Left renal pelvis (tissue), 4 donors: ENCODE data around the gene EAF1. TPM values are rescaled to one million over a fixed set of nuclear protein-coding genes. Genes with fewer than 3 reads are reported as not detected.
"Not testable (repeated sequence)": the region's sequence is repeated elsewhere in the genome, so short reads cannot be mapped to it uniquely, and the experiment has no call there.

Experiments
- DNase-seq, 4 donors: peaks; one replicate each; pipeline ENCODE4 v3.0.0-alpha.2; 2013; ENCODE audit warnings: low read depth in 4 of 4, low spot score in 3 of 4
- polyA plus RNA-seq, 4 donors: library from polyadenylated mRNA; unstranded; fragments of 120-200 nt; gene quantifications; one replicate each; pipeline ENCODE4 v1.2.1, GENCODE V29; 2013; ENCODE audit not compliant: insufficient read length in 4 of 4

EAF1 gene
- polyA plus RNA-seq, 4 donors = 10.8 to 21.1 (median 18.2) TPM

DNA sequence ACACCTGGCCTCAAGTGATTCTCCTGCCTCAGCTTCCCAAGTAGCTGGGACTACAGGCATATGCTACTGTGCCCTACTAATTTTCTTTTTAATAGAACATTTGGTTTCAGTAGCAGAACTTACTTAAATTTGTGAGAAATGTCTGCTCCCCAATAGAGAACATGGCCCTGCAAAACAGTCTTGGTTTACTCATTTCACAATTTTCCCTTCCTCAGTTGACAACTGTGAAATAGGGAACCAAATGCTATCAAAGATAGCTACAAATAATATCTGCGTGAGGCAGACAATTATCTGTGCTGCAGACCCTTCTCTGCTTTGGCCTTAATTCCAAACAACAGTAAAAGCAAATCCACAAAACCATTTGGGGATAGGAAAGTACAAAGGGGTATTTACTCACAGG is 22.6 kb upstream of the EAF1 start:
- no peak for DNase-seq

DNA sequence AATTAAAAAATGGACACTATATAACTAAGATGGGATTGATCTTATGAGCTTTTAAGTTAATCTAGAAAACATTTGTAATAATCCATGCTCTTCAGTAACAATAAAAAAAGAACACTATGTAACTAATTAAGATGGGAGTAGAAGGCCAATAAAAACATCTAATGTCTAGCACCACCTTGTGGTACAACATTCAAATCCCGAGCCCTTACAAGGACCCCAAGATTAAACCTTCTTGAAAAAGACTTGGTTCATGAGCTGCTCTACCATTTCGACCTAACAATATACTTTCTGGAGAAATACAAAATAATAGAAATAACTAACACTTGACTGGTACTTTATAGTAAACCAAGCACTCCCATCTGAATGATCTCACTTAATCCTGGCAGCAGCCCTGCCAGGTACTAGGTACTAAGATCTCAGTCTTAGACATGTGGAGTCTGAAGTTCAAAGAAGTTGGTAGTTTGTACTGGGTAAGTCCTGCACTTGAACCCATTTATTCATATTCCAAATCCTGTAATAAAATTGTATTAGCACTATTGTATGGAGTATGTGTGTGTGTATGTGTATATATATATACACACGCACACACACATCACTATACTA is 21.8 kb upstream of the EAF1 start:
- DNase-seq = peak in 1 of 4 donors; percentile 24

DNA sequence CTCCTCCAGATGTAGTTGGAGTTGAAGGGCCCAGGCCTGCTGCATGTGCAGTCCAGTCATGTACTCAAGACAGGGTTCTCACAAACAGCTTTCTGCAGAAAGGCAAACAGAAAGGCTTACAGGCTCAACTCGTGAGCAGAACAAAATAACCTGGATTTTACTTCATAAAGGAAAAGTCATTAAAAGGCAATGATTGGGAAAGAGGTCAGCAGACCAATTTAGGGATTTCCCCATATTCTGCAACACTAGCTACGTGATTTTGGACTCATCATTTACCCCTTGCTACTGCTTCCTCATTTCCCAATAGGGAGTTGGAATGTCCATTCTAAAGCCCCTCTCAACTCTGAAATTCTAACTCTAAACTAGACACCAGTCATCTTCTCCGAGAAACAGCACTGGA is 18.2 kb upstream of the EAF1 start:
- DNase-seq = no peak

DNA sequence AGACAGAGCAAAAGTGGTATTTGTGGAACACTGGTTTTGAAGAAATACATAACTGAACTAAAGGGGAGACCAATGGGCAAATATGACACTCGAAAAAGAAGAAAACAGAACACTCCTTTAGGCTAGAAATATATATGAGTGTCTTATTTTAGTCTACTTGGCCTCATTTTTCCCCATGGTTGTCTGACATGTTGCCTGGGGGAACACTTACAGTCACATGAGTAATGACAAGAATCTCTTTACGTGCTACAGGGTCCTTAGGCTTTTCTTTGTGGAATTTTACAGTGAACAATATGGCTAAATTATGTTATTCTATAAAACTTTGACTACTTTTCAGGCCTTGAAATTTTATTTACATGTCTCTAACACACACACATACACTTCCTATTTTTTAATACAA is 17.6 kb upstream of the EAF1 start:
- DNase-seq = no peak

DNA sequence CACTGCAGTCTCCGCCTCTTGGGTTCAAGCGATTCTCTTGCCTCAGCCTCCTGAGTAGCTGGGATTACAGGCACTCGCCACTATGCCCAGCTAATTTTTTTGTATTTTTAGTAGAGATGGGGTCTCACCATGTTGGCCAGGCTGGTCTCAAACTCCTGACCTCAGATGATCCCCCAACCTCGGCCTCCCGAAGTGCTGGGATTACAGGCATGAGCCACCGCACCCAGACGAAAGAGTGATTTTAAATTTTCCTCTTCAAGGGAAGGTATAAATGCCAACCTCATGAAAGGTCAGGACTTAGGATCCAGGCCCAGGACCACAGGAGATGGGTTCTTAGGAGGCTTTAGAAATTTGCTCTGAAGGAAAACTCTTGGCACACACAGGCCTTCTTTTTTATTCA is 16.4 kb upstream of the EAF1 start:
- not testable (repeated sequence) for DNase-seq

DNA sequence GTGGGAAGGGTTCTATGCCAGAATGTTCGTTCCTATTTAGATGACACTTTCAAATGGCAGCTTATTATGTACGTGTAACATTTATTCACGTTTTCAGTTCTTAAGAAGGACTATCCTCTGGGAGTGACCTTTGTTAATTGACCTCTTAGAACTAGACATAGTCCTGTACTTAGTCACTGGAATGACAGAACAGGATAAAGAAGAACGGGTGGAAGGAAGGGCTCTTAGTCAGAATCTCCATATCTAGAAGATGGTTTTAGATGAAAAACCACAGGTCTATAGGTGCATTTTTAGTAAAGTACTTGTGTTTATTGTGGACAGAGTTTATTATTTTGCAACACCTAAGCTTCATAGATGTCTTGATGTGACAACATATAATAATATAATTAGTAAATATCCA is 6.5 kb upstream of the EAF1 start:
- DNase-seq = no peak

DNA sequence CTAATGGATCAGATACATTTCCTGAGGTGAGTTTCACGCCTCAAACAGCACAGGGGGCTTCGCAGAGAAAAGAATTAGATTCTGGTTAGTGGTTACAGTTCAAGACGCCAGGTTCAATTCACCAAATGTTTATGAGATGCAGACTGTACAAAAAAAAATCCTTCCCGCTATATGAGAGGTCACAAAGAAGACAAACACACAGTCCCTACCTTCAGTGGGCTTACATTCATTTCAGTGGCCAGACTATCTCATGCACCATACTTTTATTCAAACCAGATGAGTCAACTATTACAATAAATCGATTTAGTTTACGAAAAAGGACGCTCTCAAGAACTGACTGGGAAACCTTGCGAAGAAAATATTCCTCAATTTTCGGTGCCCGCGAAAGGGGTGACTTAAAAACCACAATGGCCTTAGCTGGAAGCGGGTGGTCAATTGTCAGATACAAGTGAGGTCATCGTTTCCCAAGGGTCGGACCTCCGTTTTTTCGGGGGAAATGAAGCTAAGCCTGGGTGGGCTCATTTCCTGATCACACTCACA is 749 bp upstream of the EAF1 start:
- no peak for DNase-seq

DNA sequence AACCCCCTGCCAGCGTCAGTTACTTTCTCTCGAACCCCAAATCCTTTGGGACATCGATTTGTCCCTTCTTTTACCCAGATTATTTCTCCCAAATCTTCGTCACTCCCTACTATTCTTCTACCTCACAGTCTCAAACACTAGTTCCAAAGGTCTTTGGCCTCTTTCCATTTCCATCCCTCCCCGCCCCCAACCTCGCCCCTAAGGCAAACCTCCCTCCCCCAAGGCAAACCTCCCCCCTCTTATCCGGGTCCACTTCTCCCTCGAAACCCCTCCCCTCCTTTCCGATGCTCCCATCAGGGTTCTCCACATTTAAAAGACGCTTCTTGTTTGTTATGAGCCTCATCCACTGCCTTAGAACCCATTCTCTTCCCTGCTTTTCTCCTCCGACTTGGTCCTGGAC is 583 bp downstream of the EAF1 start:
- DNase-seq = no peak

DNA sequence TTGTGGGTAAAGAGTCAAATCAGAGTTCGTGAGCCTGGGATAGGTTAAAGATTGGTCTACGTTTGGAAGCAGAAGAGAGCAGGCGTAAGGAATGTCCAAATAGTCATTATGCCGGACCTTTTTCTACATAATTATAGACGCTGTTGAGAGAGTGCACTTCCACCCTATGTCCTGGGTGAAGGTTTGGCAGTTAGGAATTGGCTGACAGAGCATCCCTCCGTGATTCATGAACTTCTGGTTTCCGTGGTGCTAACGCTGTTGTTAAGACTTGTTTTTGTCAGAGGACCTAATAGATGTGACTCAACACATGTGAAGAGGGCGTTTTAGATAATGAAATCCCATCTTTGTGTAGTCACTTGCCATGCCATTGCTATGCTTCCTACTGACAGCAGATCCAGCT is 1.1 kb downstream of the EAF1 start:
- no peak for DNase-seq

DNA sequence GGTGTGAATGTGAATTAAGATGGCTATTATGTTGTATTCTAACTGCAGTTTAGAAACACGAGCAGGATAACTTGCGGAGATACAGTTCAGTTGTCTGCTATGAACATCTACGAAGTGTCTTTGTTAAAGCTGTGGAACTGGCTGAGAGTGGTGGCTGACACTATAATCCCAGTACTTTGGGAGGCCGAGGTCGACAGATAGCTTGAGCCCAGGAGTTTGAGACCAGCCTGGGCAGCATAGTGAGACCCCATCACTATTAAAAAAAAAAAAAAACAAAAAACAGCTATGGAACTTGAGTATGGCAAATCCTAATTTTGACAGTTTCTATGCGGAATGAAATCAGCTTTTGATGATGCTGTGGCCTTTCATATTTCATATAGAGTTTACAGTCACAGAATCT is 1.7 kb downstream of the EAF1 start:
- no peak for DNase-seq

DNA sequence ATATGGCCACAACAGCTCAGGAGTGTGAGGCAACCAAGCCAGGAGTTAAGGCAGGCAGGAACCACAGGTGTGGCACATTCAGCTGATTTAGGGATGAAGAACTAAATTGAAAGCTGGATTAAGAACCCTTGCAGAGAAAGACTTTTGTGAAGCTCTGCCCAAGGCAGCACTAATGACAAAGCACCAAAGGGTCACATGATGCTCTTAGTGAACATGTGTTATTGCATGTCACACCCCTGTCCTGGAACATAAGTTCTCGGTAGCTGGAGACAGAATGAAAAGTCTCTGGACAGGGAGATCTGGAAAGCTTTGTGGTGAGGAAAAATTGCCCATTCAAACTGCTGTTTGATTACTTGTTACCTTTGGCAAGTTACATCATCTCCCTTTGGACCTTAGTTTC is 3.2 kb downstream of the EAF1 start:
- no peak for DNase-seq

DNA sequence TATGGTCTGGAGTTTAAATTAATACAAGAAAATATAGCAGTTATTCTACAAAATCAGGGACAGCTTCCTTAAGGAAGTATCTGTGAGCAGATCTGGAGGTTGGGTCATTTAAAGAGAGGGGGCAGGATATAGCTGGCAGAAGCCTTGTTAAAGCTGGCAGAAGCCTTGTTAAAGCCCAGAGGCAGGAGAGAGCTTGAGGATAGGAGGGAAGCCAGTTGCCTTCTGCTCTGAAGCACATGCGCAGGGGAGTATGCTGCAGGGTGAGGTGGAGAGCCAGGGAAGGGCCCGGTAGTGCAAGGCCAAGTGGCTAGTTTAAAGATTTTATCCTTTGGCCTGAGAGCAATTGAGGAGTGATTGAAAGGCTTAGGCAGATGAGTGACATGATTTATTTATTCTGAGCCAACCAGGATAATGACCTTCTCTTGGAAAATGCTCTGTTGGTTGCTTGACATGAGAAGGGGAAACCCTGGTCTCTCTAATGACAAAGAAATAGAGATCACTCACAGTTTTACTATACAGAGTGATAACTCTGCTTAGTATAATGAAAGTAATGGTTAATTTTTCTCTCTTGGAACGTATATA is 3.9 kb downstream of the EAF1 start:
- DNase-seq = no peak

DNA sequence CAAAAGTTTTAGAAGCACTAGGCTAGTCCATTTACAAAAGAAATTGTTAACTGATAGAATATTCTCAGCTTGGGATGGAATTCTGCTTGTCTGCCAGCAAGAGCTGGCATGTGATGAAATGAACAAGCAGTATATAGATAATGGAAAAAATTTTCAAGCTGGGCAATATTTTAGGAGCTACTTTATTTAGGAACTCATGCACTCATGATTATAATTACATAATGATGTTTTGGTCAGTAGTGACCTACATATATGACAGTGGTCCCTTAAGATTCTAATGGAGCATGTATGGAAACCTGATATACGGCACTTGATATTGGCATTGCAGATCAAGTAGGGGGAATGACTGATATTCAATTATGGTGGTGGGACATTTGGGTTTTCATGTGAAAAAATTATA is 6.1 kb downstream of the EAF1 start:
- no peak for DNase-seq

DNA sequence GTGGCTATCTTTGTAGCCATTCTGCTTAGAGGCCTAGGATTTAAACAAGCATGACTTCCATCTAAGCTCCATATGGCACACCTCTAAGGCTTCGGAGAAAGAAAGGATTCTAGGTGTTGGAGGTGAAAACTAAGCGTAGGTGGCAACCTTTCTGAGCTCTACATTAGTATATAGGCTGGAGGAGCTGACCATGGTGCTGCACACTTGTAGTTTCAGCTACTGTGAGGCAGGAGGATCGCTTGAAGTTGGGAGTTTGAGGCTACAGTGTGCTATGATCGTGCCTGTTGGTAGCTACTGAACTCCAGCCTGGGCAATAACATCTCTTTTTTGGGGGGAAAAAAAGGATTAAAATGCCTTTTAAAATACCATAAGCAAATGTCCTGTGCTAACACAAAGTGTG is 7.4 kb downstream of the EAF1 start:
- no peak for DNase-seq

DNA sequence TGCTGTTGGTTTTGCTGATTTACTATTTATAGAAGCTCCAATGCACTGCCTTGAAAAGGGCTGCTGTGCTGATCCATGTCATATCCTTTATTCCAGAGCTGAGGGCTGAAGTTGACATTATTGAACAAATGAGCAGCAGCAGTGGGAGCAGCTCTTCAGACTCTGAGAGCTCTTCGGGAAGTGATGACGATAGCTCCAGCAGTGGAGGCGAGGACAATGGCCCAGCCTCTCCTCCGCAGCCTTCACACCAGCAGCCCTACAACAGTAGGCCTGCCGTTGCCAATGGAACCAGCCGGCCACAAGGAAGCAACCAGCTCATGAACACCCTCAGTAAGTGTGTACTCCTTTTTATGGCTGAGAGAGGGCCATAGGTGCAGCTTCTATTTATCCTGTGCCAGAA is 8.8 kb downstream of the EAF1 start:
- DNase-seq = no peak

DNA sequence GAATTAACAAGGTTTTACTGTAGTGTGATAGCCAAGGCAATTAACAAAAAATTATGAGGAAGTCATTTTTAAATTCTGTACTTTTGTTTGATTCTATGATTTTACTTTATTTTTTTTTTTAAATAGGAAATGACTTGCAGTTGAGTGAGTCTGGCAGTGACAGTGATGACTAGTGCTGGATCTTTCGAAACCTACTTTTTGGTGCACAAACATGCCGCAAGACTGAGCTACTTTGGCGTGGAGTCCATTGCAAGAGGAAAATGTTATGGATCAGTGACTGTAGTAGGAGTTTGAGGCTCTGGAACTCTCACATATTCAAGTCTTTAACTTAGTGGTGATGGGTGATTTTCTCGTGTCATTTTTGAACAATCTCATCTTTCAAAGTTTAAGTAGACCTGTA is 11.6 kb downstream of the EAF1 start:
- DNase-seq = no peak

DNA sequence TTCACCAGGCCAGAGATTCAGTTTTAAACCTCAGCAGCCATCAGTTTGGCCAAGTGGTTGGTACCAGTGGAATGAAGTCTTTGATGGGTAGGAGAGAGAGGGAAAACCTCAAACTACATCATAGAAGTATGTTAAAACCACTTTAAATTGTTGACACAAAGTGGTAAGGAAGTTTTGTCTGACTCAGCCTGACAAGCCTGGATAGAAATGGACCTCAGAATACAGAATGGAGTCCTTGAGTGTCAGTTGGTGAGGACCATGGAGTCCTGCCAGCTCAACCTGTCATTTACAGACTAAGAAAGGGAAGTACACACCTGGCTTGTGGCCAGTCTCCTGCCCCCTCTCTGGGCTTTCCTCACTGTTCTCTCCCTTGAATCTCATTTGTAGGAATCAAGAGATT is 12.1 kb downstream of the EAF1 start:
- no peak for DNase-seq

DNA sequence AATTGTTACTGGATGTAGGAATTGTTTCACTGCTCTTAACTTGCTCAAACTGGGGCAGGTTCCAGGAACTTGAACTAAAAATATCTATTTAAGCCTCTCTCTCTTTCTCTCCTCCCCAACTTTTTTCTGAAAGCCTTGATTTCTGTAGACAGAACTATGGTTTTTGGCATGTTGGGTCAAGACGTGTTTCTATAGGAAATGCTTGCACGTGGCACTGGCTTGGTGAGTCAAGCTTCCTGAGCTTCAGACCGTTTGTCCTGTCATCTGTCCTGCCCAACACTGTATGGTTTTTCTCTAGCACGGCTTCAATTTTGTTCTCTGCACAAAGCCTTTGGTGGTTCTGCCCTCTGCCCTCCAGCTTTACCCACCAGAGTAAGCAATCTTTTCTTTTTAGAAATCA is 13.5 kb downstream of the EAF1 start:
- no peak for DNase-seq

DNA sequence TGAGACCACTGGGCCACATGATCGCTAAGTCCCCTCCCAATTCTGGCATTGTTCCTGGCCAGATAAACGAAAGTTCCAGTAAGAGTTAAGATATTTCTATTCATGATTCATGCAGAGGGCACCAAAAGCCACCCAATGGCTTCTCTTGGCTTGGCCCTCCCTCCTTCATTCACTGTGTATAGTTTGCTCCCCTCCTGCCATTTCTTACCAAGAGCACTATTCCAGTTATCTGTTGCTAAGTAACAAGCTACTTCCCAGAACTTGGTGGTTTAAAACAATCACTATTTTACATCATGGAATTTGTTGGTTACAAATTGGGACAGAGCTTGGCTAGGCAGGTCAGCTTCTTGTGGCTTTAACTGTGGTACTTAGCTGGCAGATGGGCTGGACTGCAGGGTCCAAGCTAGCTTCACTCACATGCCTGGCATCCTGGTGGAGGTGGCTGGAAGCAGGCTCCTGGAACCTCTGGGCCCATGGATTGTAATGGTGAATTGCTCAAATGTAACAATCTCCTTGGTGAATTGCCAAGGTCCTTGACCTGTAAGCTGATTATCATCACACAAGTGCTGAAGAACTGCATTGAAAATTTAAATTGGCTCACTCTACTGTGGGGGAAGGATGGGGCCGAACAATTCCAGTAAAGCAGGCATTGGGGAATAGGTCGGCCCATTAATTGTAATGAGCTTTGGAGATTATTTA is 16.6 kb downstream of the EAF1 start:
- DNase-seq = no peak

DNA sequence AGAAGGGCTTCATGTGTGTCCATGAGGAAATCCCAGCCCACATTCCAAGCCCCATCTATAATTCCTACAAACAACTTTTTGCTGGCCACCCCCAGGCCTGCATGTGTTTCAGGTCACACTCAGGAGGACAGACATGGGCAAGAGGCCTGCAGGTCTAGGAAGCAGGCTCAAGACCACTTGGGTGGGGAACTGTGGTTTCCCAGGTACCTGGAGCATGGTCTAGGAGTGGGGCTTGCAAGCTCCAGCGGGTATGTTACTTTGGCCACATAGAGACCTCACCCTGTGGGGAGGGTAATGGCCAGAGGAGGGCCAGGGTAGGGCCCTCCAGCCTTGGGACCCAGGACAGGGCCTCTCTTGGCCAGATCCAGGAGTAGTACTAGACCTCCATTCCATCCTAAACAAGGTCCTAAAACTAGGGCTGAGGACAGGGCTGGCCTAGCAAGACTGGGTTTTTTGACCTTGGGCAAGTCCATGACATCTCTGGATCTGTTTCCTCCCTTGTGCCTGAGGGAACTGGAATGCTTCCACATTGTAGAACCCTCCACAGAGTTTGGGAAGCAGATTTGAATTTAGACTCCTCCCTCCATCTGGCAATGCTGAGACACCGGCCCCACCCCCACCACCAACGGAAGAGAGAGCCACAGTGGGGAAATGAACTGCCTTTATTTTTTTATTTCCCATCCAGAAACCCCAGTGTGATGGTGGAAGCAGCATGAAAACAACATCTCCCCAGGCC is 22.3 kb downstream of the EAF1 start:
- no peak for DNase-seq

DNA sequence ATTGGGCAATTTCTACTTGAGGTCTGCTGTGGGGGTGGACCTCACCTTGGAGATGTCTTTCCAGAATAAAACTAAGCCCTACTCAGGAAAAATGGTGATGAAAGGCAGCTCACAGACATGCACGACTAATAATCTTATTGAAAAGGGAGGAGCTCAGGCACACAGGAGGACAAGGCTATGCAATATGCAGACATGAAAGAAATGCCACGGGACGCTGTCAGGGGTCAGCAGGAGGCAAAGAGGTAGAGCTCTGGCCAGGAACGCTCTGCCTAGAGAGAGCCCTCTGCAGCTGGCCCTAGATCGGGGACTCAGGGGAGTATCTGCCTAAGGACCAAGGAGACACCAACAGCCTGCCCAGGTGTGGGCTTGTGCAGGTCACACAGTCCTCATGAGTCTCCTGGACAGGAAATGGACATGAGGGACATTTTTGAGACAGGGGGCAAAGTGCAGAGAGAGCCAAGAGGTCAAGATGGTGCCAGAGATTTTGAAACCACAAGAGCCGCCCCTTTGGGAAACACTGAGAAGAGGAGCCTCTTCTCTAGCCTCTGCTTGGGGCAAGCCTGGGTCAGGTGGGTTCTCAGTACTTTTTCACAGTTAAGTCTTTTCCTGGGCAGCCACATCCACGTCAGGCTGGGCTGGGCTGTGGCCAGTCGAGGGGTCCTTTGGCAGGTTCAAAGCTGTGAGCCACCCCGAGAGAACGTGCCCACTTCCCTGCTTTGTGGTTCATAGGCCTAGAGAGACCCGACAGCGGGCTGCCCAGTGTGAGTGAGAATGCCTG is 23.2 kb downstream of the EAF1 start:
- DNase-seq = no peak
